ENCODE measurements around the gene HPCAL1. TPM values are rescaled to one million over a fixed set of nuclear protein-coding genes. Genes with fewer than 3 reads are reported as not detected.

The HPCAL1 gene
- total RNA-seq, 1 experiment from 2014 or later = 312 TPM

- ATAC-seq = no peak
- CTCF ChIA-PET = interaction anchor here (0.5 to 0.7 kb wide), 5 partner anchors 34 to 307 kb away, joined by 3 to 5 read pairs (median 3); no protein-coding TSS in a partner anchor
- TF ChIP-seq EZH2phosphoT487 (IDR thresholded peaks at IDR 0.05; ENCODE audit: borderline replicate concordance, low read length) (no peak), EZH2 (IDR thresholded peaks at IDR 0.05; ENCODE audit: low read length, unreplicated experiment) (no peak), CTCF (conservative IDR thresholded peaks at IDR 0.05; ENCODE audit: low read depth, low read length) (no peak)
- no peak for DNase-seq
- no peaks in the 10 kb centered on the region for H3K27me3 ChIP-seq (ENCODE audit: low read length)
- H4K20me1 ChIP-seq (ENCODE audit: low read length) = peaks cover 70% of the 10 kb centered on the region
- no peak overlapping the region for H3K27ac ChIP-seq (ENCODE audit: low read length)
- POLR2A ChIA-PET (ENCODE audit: unreplicated experiment) = interaction anchor here (0.6 to 0.8 kb wide), 3 partner anchors 32 to 129 kb away, joined by 3 to 6 read pairs (median 6); no protein-coding TSS in a partner anchor
- H3F3A ChIP-seq (ENCODE audit: low read length, unreplicated experiment) = no peaks in the 10 kb centered on the region
- peak overlapping the region; percentile 99 for H3K4me3 ChIP-seq (ENCODE audit: low read length)
- H3K79me2 ChIP-seq (ENCODE audit: low read length) = peaks cover 76% of the 10 kb centered on the region
- H3K9me3 ChIP-seq (ENCODE audit: low read length) = no peaks in the 10 kb centered on the region
- peaks cover 47% of the 10 kb centered on the region for H3K4me1 ChIP-seq (ENCODE audit: insufficient read depth, low read length)
- H3K4me2 ChIP-seq (ENCODE audit: low read length) = peak overlapping the region; percentile 83
- peaks cover 15% of the 10 kb centered on the region for H3K36me3 ChIP-seq (ENCODE audit: low read depth, low read length)
- intact Hi-C loops (cut with micrococcal nuclease) = no loop called here
- BruUV-seq (replicated peaks) = no TSS peak
- no peaks in the 10 kb centered on the region for H3K9me2 ChIP-seq (replicated peaks; ENCODE audit: low read length)
- H3K9ac ChIP-seq (ENCODE audit: low read length) = peak overlapping the region; percentile 93
- H2AFZ ChIP-seq (ENCODE audit: low read length) = no peak overlapping the region
Measured at GRCh38 chr2:10305254-10305635, 2.5 kb downstream of the HPCAL1 start.

GRCh38 chr2:10305715-10306114 lies 3.0 kb downstream of the HPCAL1 start:
- Histone ChIP-seq H3K4me3 (ENCODE audit: low read length) (peak overlapping the region; percentile 99), H3K9me2 (replicated peaks; ENCODE audit: low read length) (no peaks in the 10 kb centered on the region), H3F3A (ENCODE audit: low read length, unreplicated experiment) (no peaks in the 10 kb centered on the region), H3K27me3 (ENCODE audit: low read length) (no peaks in the 10 kb centered on the region), H3K36me3 (ENCODE audit: low read depth, low read length) (peaks cover 15% of the 10 kb centered on the region), H3K9me3 (ENCODE audit: low read length) (no peaks in the 10 kb centered on the region), H3K9ac (ENCODE audit: low read length) (no peak overlapping the region), H3K27ac (ENCODE audit: low read length) (no peak overlapping the region), H3K79me2 (ENCODE audit: low read length) (peaks cover 80% of the 10 kb centered on the region), H2AFZ (ENCODE audit: low read length) (no peak overlapping the region), H4K20me1 (ENCODE audit: low read length) (peaks cover 74% of the 10 kb centered on the region), H3K4me2 (ENCODE audit: low read length) (peak overlapping the region; percentile 83), H3K4me1 (ENCODE audit: insufficient read depth, low read length) (peaks cover 43% of the 10 kb centered on the region)
- ATAC-seq = no peak
- TF ChIP-seq EZH2phosphoT487 (IDR thresholded peaks at IDR 0.05; ENCODE audit: borderline replicate concordance, low read length) = no peak
- no peak for TF ChIP-seq EZH2 (IDR thresholded peaks at IDR 0.05; ENCODE audit: low read length, unreplicated experiment)
- TF ChIP-seq CTCF (conservative IDR thresholded peaks at IDR 0.05; ENCODE audit: low read depth, low read length) = peak; percentile 52
- CTCF ChIA-PET = interaction anchor here (0.6 to 0.7 kb wide), 5 partner anchors 35 to 308 kb away, joined by 3 to 5 read pairs (median 3); no protein-coding TSS in a partner anchor
- BruUV-seq (replicated peaks) = TSS peak; percentile 10
- peak; percentile 52 for DNase-seq
- intact Hi-C loops (cut with micrococcal nuclease) = no loop called here
- POLR2A ChIA-PET (ENCODE audit: unreplicated experiment) = interaction anchor here (0.6 to 0.8 kb wide), 3 partner anchors 32 to 129 kb away, joined by 3 to 6 read pairs (median 6); no protein-coding TSS in a partner anchor

- no peaks in the 10 kb centered on the region for H3K9me3 ChIP-seq (ENCODE audit: low read length)
- TF ChIP-seq EZH2phosphoT487 (IDR thresholded peaks at IDR 0.05; ENCODE audit: borderline replicate concordance, low read length) (no peak), CTCF (conservative IDR thresholded peaks at IDR 0.05; ENCODE audit: low read depth, low read length) (no peak), EZH2 (IDR thresholded peaks at IDR 0.05; ENCODE audit: low read length, unreplicated experiment) (no peak)
- H4K20me1 ChIP-seq (ENCODE audit: low read length) = peaks cover 86% of the 10 kb centered on the region
- no peak for ATAC-seq
- H2AFZ ChIP-seq (ENCODE audit: low read length) = no peak overlapping the region
- ChIA-PET CTCF (no interaction called here), POLR2A (ENCODE audit: unreplicated experiment) (interaction anchor here (0.6 kb wide), 1 partner anchor 128 kb away, joined by 5 read pairs; no protein-coding TSS in a partner anchor)
- no peaks in the 10 kb centered on the region for H3F3A ChIP-seq (ENCODE audit: low read length, unreplicated experiment)
- H3K27ac ChIP-seq (ENCODE audit: low read length) = no peak overlapping the region
- peak overlapping the region; percentile 99; the same call in 1 of the 2 replicates for H3K4me3 ChIP-seq (ENCODE audit: low read length)
- intact Hi-C loops (cut with micrococcal nuclease) = no loop called here
- peaks cover 30% of the 10 kb centered on the region for H3K4me1 ChIP-seq (ENCODE audit: insufficient read depth, low read length)
- H3K9me2 ChIP-seq (replicated peaks; ENCODE audit: low read length) = no peaks in the 10 kb centered on the region
- H3K9ac ChIP-seq (ENCODE audit: low read length) = no peak overlapping the region
- H3K4me2 ChIP-seq (ENCODE audit: low read length) = peak overlapping the region; percentile 83
- no TSS peak for BruUV-seq (replicated peaks)
- no peak for DNase-seq
- peaks cover 23% of the 10 kb centered on the region for H3K36me3 ChIP-seq (ENCODE audit: low read depth, low read length)
- H3K27me3 ChIP-seq (ENCODE audit: low read length) = no peaks in the 10 kb centered on the region
- H3K79me2 ChIP-seq (ENCODE audit: low read length) = peaks cover 93% of the 10 kb centered on the region
Measured at GRCh38 chr2:10306901-10307463, 4.3 kb downstream of the HPCAL1 start.
